Thyroid gland (tissue), 4 donors: ENCODE results near the gene CFAP410.

ENCODE experiments used
- CTCF ChIP-seq, 6 experiments: fragments of 200-600 bp in 3 of 6; fragments of 450-650 bp in 3 of 6; sonication (generic) in 3 of 6; IDR thresholded peaks; one replicate each; pipeline ENCODE4 v1.5.1; 2016 to 2019; ENCODE audit warnings: antibody characterized with exemption in 6 of 6, mild to moderate bottlenecking in 2 of 6, inconsistent platforms in 1 of 6, moderate library complexity in 1 of 6
- POLR2A ChIP-seq, 2 donors: fragments of 450-650 bp; IDR thresholded peaks; one replicate each; pipeline ENCODE4 v1.6.1; 2017; ENCODE audit warnings: antibody characterized with exemption in 2 of 2, mild to moderate bottlenecking in 2 of 2, moderate library complexity in 1 of 2

GRCh38 chr21:44296916-44297315 lies 42.3 kb downstream of the CFAP410 start:
- TF ChIP-seq CTCF (IDR thresholded peaks at IDR 0.05): no peak
- no peak for TF ChIP-seq POLR2A (IDR thresholded peaks at IDR 0.05)
